Endothelial cell of umbilical vein (primary cell): ENCODE measurements around the gene FSTL3. TPM values are rescaled to one million over a fixed set of nuclear protein-coding genes. Genes with fewer than 3 reads are reported as not detected.

ENCODE experiments used
- BruUV-seq: library from RNA; stranded (reverse); fragments of 400-500 nt; replicated peaks from 2 replicates; lab custom pipeline; 2021; lab: Mats Ljungman, UMichigan
- CTCF ChIA-PET: fragments of 300-600, 350-600 bp; sonication (Branson Sonifier 250); formaldehyde crosslinking; loops from one replicate; lab custom pipeline; 2021; ENCODE audit warnings: antibody characterized with exemption, inconsistent platforms; lab: Charles Lee
- POLR2A ChIA-PET: fragments of 300-600, 350-600 bp; sonication (Branson Sonifier 250); formaldehyde crosslinking; loops from one replicate; lab custom pipeline; 2021; ENCODE audit warnings: antibody characterized with exemption, inconsistent platforms; lab: Charles Lee
- DNase-seq: peaks from one replicate; pipeline ENCODE4 v3.0.0-alpha.2; 2011; ENCODE audit warnings: low read depth, low spot score
- FAIRE-seq: peaks from 2 replicates; lab custom pipeline; 2011; peaks lifted over from hg19 to GRCh38; lab: Jason Lieb, UNC
- H2AFZ ChIP-seq: 2 replicates; pipeline ENCODE4 v1.6.0; 2012; ENCODE audit warnings: low read depth, low read length, control low read depth, inconsistent platforms
- H3K27ac ChIP-seq: 2 replicates; pipeline ENCODE4 v1.5.1; 2011; ENCODE audit warnings: low read depth, mild to moderate bottlenecking, control low read depth, low read length, moderate library complexity; ENCODE audit not compliant: insufficient read depth
- H3K27me3 ChIP-seq, 2 experiments: 2 replicates each; pipeline versions ENCODE4 v1.6.0 to v1.6.1; 2011; ENCODE audit warnings: low read length in 2 of 2, mixed read lengths in 1 of 2; ENCODE audit not compliant: control insufficient read depth in 2 of 2, insufficient read depth in 2 of 2
- H3K36me3 ChIP-seq, 2 experiments: 2 replicates in 1 of 2; 3 replicates in 1 of 2; pipeline ENCODE4 v1.5.1; 2011; ENCODE audit warnings: low read length in 2 of 2, mild to moderate bottlenecking in 1 of 2, moderate library complexity in 1 of 2; ENCODE audit not compliant: control insufficient read depth in 2 of 2, insufficient read depth in 2 of 2; ENCODE audit errors: extremely low read depth in 1 of 2
- H3K4me1 ChIP-seq: 3 replicates; pipeline ENCODE4 v1.5.1; 2011; ENCODE audit warnings: mild to moderate bottlenecking, low read length; ENCODE audit not compliant: control insufficient read depth, insufficient read depth; ENCODE audit errors: extremely low read depth
- H3K4me2 ChIP-seq: 2 replicates; pipeline ENCODE4 v1.6.1; 2011; ENCODE audit warnings: low read length, control low read depth, mixed read lengths; ENCODE audit not compliant: insufficient read depth
- H3K4me3 ChIP-seq, 3 experiments: fragments of 200-600 bp in 1 of 3; sonication (generic), shearing (Covaris generic) in 1 of 3; replicated peaks in 1 of 3; 2 replicates each; pipeline ENCODE4 v1.5.1; 2011 to 2016; ENCODE audit warnings: control low read depth in 3 of 3, low read length in 3 of 3, mild to moderate bottlenecking in 2 of 3, inconsistent platforms in 1 of 3, low read depth in 1 of 3, moderate library complexity in 1 of 3; ENCODE audit not compliant: insufficient read depth in 1 of 3
- H3K79me2 ChIP-seq: 2 replicates; pipeline ENCODE4 v1.6.0; 2012; ENCODE audit warnings: low read length, inconsistent platforms; ENCODE audit not compliant: control insufficient read depth, insufficient read depth
- H3K9ac ChIP-seq: replicated peaks from 2 replicates; pipeline ENCODE3; 2011; ENCODE audit warnings: low read length, control low read depth; ENCODE audit not compliant: insufficient read depth; ENCODE audit errors: extremely low read depth
- H3K9me1 ChIP-seq: replicated peaks from 3 replicates; pipeline ENCODE4 v1.6.0; 2011; ENCODE audit warnings: mild to moderate bottlenecking, low read length; ENCODE audit not compliant: control insufficient read depth, insufficient read depth; ENCODE audit errors: extremely low read depth
- H3K9me3 ChIP-seq: replicated peaks from 2 replicates; pipeline ENCODE4 v1.5.1; 2012; ENCODE audit warnings: low read length, inconsistent platforms; ENCODE audit not compliant: control insufficient read depth, insufficient read depth
- H4K20me1 ChIP-seq: replicated peaks from 2 replicates; pipeline ENCODE3; 2011; ENCODE audit warnings: mild to moderate bottlenecking, low read length; ENCODE audit not compliant: control insufficient read depth, insufficient read depth; ENCODE audit errors: extremely low read depth
- CTCF ChIP-seq, 2 donors: IDR thresholded peaks; 1 replicate in 1 of 2; 2 replicates in 1 of 2; pipeline ENCODE4 v1.5.1; 2011; ENCODE audit warnings: low read length in 2 of 2, mild to moderate bottlenecking in 2 of 2, moderate library complexity in 2 of 2, control low read depth in 1 of 2, inconsistent platforms in 1 of 2, low read depth in 1 of 2; ENCODE audit not compliant: insufficient read depth in 1 of 2; ENCODE audit errors: extremely low read depth in 1 of 2
- EZH2 ChIP-seq: IDR thresholded peaks from 2 replicates; pipeline ENCODE4 v1.6.1; 2012; ENCODE audit warnings: borderline replicate concordance, low read depth, mild to moderate bottlenecking, moderate library complexity, low read length, inconsistent platforms; ENCODE audit not compliant: severe bottlenecking
- FOS ChIP-seq: IDR thresholded peaks from 2 replicates; pipeline ENCODE4 v1.6.1; 2011; ENCODE audit warnings: mild to moderate bottlenecking, low read length, moderate library complexity, borderline replicate concordance; ENCODE audit not compliant: insufficient read depth
- GATA2 ChIP-seq: IDR thresholded peaks from 2 replicates; pipeline ENCODE4 v1.7.0; 2011; ENCODE audit warnings: low read depth, mild to moderate bottlenecking, moderate library complexity, mixed read lengths, low read length; ENCODE audit not compliant: insufficient read length, insufficient read depth
- JUN ChIP-seq: IDR thresholded peaks from 2 replicates; pipeline ENCODE4 v1.6.1; 2011; ENCODE audit warnings: borderline replicate concordance, low read depth; ENCODE audit not compliant: insufficient read length, insufficient read depth
- MYC ChIP-seq: IDR thresholded peaks from one replicate; pipeline ENCODE4 v1.6.1; 2011; ENCODE audit warnings: mild to moderate bottlenecking, low read depth, low read length
- POLR2A ChIP-seq: IDR thresholded peaks from 2 replicates; pipeline ENCODE4 v1.6.1; 2012; ENCODE audit warnings: low read depth, mild to moderate bottlenecking, control low read depth, low read length
- POLR2AphosphoS5 ChIP-seq: IDR thresholded peaks from 2 replicates; pipeline ENCODE4 v1.6.1; 2012; ENCODE audit warnings: low read depth, mild to moderate bottlenecking, control low read depth, low read length, moderate library complexity; ENCODE audit not compliant: insufficient read depth
- dilution Hi-C: fragments of 300-500 bp; cut with MboI; formaldehyde crosslinking; loops from one replicate; pipeline ENCODE4 v1.15.0; 2019; ENCODE audit warnings: low sequenced_read_pairs; ENCODE audit not compliant: extremely low pct_ligation_motif_present
- intact Hi-C: fragments of 100-400 bp; cut with micrococcal nuclease; formaldehyde crosslinking; loops from one replicate; pipeline ENCODE4 v1.10.0; 2022
- polyA plus RNA-seq, 4 experiments: library from polyadenylated mRNA; depleted of rRNA in 3 of 4; stranded (reverse) in 3 of 4; unstranded in 1 of 4; fragments of >200 nt; gene quantifications; 2 replicates each; pipeline versions ENCODE4 v1.2.1 to v1.2.3, GENCODE V29; 2011 to 2012; ENCODE audit warnings: missing spikeins in 1 of 4
- total RNA-seq: library from RNA; stranded (reverse); gene quantifications from 2 replicates; pipeline ENCODE4 v1.2.3, GENCODE V29; 2021
- TF ChIP-seq, protein P1 (sequence below): IDR thresholded peaks from 2 replicates; pipeline ENCODE4 v1.6.1; 2011; ENCODE audit not compliant: insufficient read depth, insufficient read length

Gene FSTL3
- total and polyA plus RNA-seq, 2 donors (not counting 3 experiments of a cell fraction or from before 2014, with no cell fraction given), result 19.9 to 45.2 TPM

DNA sequence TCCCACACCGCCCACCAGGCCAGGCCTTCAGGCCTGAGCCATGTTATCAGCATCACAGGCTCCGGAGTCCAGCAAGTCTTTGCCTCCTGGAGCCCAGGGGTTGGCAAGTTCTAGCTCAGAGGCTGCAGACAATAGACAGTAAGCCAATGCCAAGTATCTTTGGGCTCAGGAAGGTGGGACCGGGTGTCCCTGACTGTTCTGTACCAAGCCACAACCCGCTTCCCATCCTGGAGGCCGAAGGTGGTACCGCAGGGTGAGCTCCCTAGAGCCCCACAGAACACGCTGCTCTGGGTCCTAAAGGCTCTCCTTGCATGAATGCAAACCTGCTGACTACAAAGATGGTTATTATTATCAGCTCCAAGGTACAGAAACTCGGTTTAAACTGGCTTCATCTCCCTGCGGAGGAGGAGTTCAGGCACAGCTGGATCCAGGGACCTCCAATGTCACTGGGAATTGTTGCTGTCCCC, 5.5 kb upstream of the FSTL3 start:
- dilution Hi-C loops (no loop called here), intact Hi-C loops (no loop called here)
- H2AFZ ChIP-seq, result no peak overlapping the region
- H3K27me3 ChIP-seq, result no peaks in the 10 kb centered on the region
- H3K4me2 ChIP-seq, result no peak overlapping the region
- no peaks in the 10 kb centered on the region for H3K4me1 ChIP-seq
- DNase-seq (no peak), FAIRE-seq (no peak)
- TF ChIP-seq MYC (no peak), FOS (no peak), POLR2AphosphoS5 (no peak), POLR2A (no peak), CTCF (IDR thresholded peaks at IDR 0.05; ENCODE audit: extremely low read depth in 1 of 2, insufficient read depth in 1 of 2, low read depth in 1 of 2, low read length in 2 of 2) (no peak), GATA2 (no peak), JUN (no peak), EZH2 (no peak)
- TF ChIP-seq, protein P1, sequence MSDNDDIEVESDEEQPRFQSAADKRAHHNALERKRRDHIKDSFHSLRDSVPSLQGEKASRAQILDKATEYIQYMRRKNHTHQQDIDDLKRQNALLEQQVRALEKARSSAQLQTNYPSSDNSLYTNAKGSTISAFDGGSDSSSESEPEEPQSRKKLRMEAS, result no peak
- BruUV-seq, result no TSS peak
- no peak overlapping the region for H3K27ac ChIP-seq
- POLR2A ChIA-PET, result no interaction called here
- no peak overlapping the region for H3K9ac ChIP-seq
- H3K79me2 ChIP-seq, result no peaks in the 10 kb centered on the region
- CTCF ChIA-PET, result interaction anchor here (0.9 to 1.9 kb wide), 4 partner anchors 9 to 69 kb away, joined by 3 to 11 read pairs (median 6); no protein-coding TSS in a partner anchor
- no peak overlapping the region for H3K4me3 ChIP-seq
- H3K9me1 ChIP-seq, result no peaks in the 10 kb centered on the region
- no peaks in the 10 kb centered on the region for H4K20me1 ChIP-seq
- H3K36me3 ChIP-seq, result no peaks in the 10 kb centered on the region
- no peaks in the 10 kb centered on the region for H3K9me3 ChIP-seq
